Dermis blood vessel endothelial cell (primary cell): Measurements from ENCODE around the gene HSPA1B. TPM values are rescaled to one million over a fixed set of nuclear protein-coding genes. Genes with fewer than 3 reads are reported as not detected.
"Not testable (repeated sequence)": the region's sequence is repeated elsewhere in the genome, so short reads cannot be mapped to it uniquely, and the experiment has no call there.

Source experiments
- DNase-seq: peaks from one replicate; pipeline ENCODE4 v3.0.0; 2010
- total RNA-seq: library from RNA; depleted of rRNA; stranded (reverse); fragments of >200 nt; gene quantifications from 2 replicates; pipeline ENCODE4 v1.2.3, GENCODE V29; 2014

HSPA1B gene
- total RNA-seq, 1 donor from 2014 or later, result 68.8 TPM

- DNase-seq, result peak; percentile 75
These were observed 2.2 kb downstream of the HSPA1B start for GRCh38 chr6:31829633-31830283.

- DNase-seq, result no peak
These were observed 3.4 kb downstream of the HSPA1B start for GRCh38 chr6:31830886-31831335.

GRCh38 chr6:31831350-31832215 lies 4.0 kb downstream of the HSPA1B start:
- no peak for DNase-seq

GRCh38 chr6:31834367-31835250 lies 7.1 kb downstream of the HSPA1B start:
- DNase-seq, result peak; percentile 90

- no peak for DNase-seq
These were observed 8.5 kb downstream of the HSPA1B start for GRCh38 chr6:31836047-31836473.

GRCh38 chr6:31836474-31837368 lies 9.2 kb downstream of the HSPA1B start:
- peak; percentile 33 for DNase-seq

GRCh38 chr6:31837369-31838113 lies 10.0 kb downstream of the HSPA1B start:
- DNase-seq, result peak; percentile 60

- DNase-seq, result not testable (repeated sequence)
These were observed 10.6 kb downstream of the HSPA1B start for GRCh38 chr6:31838114-31838553.

GRCh38 chr6:31838968-31839367 lies 11.4 kb downstream of the HSPA1B start:
- DNase-seq, result no peak

- not testable (repeated sequence) for DNase-seq
These were observed 12.2 kb downstream of the HSPA1B start for GRCh38 chr6:31839779-31840126.

GRCh38 chr6:31842053-31842452 lies 14.5 kb downstream of the HSPA1B start:
- DNase-seq, result no peak

GRCh38 chr6:31844507-31844906 lies 17.0 kb downstream of the HSPA1B start:
- no peak for DNase-seq

GRCh38 chr6:31847276-31847978 lies 19.9 kb downstream of the HSPA1B start:
- DNase-seq, result no peak

GRCh38 chr6:31850765-31851484 lies 23.4 kb downstream of the HSPA1B start:
- DNase-seq, result no peak

GRCh38 chr6:31851485-31851832 lies 23.9 kb downstream of the HSPA1B start:
- no peak for DNase-seq

GRCh38 chr6:31851980-31852718 lies 24.6 kb downstream of the HSPA1B start:
- not testable (repeated sequence) for DNase-seq

- DNase-seq, result not testable (repeated sequence)
These were observed 30.2 kb downstream of the HSPA1B start for GRCh38 chr6:31857774-31858173.

GRCh38 chr6:31858707-31859106 lies 31.2 kb downstream of the HSPA1B start:
- DNase-seq, result no peak

GRCh38 chr6:31859923-31860322 lies 32.4 kb downstream of the HSPA1B start:
- no peak for DNase-seq
